GM21737 (cell line): ENCODE data around the gene DIP2C.
"Not testable (repeated sequence)": the region's sequence is repeated elsewhere in the genome, so short reads cannot be mapped to it uniquely, and the experiment has no call there.

ENCODE experiments used
- ATAC-seq: cut with Tn5 transposase; IDR thresholded peaks from one replicate; pipeline ENCODE4 v1.9.1; 2021; ENCODE audit warnings: mild to moderate bottlenecking, moderate library complexity; ENCODE audit not compliant: unreplicated experiment

DIP2C gene

DNA sequence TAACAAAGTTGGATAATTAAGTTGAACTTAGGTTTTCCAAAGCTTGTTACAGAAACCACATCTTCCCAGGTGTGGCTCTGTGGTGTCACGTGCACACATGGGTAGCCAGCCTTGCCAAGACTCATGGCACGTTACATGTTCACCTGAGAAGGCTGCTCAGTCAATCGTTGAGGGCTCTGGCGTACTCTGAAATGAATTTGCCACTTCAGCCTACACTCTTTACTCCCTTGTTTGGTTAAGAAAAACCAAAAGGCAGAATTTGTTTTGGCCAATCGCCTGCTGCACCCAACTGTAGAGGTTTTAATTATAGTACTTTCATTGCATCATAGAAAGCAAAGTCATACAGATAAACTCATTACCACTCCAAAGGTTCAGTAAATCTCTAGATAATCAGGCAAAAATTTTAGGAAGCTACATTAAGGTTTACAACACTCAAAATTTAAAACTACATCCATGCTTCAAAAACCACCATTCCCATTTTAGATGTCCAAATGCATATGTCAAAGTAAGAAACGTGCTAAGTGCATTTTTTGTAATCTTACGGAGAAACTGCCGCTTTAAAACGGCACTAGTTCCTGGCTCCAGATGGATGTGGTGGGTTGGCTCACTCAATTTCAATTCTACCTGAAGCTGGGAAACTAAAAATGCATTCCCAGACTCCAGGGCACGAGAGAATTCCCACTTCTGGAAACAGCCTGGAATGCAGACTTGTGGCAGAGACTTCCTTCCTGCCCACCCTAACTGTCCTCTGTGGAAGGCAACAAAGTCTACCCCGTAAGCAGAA is 88.4 kb downstream of the DIP2C start:
- no peak for ATAC-seq

DNA sequence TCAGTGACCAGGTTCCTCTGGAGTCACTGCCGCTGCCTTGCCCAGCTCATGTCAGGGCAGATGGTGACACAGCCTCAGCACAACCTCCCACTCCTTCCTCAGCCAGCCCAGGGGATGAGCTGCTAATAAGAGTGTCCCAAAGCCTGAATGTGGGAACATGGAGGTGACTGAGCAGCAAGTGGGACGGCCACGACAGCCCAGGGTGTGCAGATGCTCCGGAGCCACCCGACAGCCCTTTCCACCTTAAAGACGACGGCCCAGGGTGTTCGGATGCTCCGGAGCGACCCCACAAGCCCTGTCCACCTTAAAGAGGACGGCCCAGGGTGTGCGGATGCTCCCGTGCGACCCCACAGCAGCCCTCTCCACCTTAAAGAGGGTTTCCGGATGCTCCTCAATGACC is 89.2 kb downstream of the DIP2C start:
- ATAC-seq = no peak

DNA sequence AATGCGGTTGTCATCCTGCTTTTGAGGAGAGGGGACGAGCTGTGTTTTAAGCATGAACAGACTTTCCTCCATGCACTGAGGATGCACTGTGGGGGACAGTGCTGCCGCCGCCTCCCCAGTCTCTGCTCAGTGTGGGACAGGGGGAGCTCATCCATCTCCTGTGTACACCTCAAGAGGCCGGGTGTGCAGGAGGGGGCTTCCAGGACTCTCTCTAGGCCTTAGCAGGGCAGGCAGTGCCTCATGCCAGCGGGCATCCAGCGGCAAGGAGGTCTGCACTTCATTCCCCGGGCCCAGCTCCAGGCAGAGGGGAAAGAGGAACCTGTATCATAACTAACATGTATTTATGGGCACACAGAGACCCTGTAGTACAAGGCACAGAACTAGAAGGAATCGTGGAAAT is 89.7 kb downstream of the DIP2C start:
- ATAC-seq = no peak

DNA sequence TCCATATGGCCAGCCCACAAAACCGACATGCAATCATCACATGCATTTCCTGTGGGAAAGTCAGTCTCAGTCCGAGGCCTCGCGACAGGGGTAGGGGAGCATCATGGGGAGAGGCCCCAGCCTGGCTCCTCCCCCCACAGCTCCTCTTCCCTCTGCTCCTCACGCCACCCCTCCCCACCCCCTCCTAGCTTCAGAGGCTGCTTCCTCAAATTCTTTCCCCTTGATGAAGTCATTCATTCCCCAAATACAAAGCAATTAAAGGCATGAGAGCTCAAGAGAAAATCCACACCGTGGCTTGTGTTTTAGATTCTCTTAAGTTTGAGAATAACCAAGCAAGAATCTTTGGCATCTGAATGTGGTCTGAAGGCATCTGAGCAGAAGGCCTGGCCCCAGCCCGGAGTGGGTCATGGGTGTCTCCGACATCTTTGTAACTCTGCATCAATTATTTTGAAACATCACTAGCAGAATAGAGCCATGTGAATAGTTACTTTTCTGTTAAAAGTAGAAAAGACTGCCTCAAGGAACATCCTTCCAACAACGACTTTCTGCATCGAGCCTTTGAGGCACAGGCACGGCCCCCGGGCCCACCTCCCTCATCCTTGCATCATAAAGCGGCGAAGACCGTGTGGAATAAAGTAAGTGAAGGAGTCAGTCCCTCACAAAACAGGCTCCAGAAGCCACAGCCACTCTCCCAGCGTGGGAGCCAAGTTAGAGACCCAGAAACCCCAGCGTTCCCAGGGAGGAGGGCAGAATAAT is 90.9 kb downstream of the DIP2C start:
- no peak for ATAC-seq

DNA sequence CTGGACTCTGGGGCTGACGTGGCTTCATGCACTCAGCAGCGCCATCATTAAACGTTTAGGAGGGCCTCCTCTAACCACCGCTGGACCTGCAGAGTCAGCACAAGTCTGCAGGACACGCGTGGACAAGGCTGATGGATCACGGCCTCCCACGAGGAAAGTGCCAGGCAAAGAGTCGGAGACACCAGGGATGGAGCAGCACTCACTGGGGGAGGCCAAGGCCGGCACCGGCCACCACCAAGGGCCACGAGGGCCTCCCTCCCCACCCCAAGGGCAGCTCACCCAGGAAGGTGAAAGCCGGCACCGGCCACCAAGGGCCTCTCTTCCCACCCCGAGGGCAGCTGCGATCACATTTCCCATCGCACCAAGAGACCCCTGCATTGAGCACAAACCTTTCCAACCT is 91.5 kb downstream of the DIP2C start:
- ATAC-seq = no peak

DNA sequence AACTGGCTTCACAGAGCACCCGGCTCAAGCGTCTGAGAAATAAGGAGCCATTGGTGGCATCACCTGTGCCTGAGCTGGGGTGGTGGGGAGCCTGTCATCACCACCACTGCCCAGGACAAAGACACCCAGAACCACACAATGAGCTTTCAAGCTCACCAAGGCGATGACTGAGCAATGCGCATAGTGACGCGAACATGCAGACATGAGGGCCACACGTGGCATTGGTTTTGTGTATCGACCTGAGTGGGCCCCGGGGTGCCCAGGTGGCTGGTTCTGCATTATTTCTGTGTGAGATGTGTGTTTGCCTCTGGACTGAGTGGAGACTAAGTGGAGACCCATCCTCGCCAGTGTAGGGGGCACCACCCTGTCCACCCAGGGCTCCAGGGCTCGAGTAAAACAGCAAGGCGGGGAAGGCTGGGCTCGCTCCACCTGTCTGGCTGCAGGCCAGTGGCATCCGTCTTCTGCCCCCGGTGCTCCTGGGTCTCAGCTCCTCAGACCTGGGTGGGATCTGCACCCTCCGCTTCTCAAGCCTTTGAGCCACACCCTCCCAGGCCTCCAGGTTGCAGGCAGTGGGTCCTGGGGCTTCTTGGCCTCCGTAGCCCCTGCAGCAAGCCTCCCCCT is 92.6 kb downstream of the DIP2C start:
- no peak for ATAC-seq

DNA sequence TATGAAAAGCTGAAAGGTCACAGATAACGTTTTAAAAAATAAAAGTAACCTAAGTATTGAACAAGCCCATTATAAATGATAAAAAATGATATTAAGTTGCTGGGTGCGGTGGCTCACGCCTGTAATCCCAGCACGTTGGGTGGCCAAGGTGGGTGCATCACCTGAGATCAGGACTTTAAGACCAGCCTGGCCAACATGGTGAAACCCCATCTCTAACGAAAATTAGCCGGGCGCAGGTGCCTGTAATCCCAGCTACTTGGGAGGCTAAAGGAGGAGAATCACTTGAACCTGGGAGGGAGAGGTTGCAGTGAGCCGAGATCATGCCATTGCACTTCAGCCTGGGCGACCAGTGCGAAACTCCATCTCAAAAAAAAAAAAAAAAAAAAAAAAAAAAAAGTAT is 93.3 kb downstream of the DIP2C start:
- ATAC-seq = not testable (repeated sequence)

DNA sequence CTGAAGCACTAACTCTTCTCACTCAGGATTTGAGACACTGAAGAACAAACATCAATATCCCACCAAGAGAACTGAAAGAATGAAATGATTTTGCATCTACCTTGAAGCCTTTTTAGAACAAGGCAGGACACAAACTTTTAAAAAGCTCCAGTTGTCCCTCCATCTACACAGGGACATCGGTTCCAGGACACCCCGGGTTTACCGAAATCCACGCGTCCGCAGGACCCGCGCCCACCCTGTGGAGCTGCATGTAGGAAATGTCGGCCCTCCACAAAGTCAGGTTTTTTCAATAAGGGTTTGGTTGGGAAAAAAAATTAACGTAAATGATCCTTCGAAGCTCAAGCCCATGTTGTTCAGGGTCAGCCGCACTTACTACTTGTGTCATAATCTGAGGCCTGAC is 94.0 kb downstream of the DIP2C start:
- no peak for ATAC-seq

DNA sequence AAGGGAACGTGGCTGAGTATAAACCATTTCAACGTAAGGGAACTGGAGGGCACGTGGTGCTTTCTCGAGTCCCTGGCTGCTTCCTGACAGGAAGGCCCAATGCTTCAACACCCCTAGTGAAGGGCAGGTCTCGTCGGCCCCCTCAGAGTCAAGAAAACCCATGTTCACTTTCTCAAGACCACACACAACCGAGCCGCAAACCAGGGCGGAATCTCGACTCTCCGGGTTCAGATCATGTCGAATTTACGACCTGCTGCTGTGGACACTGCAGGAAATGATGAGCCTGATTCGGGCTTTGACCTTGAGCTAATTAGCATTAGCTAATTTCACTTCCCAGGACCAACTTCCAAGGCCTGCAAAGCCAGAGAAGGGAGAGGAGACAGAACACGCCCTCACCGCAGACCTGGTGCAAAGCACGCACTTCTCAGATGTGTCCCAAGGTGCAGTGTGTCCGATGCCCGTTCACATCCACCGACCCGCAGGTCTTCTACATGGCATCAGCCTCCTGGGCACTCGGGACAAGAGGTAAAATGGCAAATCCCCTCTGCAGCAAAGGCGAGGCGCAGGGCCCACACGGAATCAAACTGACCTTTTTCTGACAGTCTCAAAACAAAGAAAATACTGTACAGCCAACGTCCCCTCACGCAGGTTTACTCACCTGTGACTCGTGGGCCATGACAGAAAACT is 94.7 kb downstream of the DIP2C start:
- ATAC-seq = no peak

DNA sequence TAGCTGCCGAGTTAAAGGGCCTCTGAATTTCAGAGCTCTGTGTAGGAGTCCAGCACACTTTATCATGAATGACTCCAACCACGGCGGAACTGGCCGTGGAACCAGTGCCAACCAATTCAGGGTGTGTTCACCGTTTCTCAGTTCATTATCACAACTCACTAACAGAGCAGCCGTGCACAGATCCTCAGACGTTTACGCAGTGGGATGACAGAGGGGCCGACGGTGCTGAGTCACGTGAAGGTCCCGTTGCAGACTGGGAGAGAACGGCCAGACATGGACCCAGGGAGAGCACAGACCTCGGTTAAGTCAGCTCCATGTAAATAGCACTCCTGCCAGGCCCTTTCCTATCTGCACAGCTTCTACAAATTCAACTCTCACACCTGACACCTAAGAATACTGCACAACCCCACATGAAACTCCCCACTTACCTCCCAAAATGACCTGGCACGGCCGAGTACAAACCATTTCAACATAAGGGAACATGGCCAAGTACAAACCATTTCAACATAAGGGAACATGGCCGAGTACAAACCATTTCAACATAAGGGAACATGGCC is 95.5 kb downstream of the DIP2C start:
- no peak for ATAC-seq

DNA sequence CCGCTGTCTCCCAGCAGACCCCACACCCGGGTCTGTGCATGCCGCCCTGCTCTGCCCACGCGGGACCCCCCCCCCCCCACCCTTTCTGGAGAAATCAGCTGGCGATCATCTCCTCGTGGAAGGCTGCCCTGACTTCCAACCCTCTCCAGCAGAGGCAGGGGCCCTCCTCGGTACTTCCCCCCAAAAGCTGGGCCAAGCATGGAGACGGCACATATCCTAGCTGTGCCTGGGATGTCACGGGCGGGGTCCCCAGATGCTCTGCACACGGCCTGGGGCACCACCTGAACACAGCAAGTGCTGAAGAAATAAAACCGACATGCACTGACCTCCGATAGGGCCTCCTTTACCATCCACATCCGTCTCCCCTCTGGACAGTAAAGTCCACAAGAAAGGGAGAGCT is 96.0 kb downstream of the DIP2C start:
- no peak for ATAC-seq

DNA sequence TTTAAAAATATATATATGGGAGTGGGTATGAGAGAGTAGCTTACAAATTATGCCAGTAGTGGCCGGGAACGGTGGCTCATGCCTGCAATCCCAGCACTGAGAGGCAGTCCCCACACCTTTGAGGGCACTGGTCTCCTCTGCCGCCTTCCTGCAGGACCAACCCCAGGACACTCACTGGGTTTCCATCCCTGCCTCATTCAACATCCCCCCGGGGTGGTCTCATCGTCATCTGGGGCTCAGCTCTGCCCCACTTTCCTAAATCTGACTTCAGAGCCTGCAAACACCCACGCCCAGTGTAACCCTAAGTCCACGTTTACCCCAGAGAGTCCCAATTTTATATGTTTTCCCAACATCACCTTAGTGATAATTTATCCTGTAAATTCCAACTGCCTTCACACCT is 96.5 kb downstream of the DIP2C start:
- no peak for ATAC-seq

DNA sequence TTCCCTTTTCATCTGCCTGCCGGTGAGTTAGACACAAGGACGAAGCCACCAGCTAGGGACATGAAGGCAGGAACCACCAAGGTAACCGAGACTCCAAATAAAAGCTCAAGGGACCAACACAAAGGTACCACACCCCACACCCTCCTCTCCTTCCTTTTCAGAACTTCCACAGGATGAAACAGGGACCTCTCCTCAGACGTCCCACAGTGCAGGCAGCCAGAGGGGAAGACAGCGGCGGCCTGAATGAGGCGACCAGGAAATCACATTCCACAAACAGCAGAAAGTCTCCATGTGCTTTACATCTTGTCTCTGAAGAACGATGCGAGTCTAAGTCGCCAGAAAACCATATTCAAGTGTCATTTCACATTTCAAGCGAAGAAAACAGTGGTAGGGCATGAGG is 97.8 kb downstream of the DIP2C start:
- no peak for ATAC-seq

DNA sequence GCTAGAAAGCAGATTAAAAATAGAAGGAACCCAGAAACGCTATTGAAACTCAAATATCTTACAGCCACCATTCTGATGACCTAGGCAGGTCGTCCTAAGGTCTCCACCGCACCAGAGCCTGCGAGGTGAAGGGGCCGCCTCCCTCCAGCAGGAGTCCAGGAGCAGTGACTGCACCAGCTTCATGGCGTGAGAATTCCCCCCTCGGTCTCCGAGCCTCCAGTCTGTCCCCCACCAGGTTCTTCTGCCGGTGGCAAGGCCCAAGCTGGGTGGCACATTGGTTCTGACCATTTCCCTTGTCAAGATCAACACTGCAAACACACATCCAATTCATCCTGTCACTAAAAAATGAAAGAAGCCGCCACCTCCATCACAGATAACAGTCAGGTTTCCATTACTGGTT is 98.7 kb downstream of the DIP2C start:
- ATAC-seq = no peak

DNA sequence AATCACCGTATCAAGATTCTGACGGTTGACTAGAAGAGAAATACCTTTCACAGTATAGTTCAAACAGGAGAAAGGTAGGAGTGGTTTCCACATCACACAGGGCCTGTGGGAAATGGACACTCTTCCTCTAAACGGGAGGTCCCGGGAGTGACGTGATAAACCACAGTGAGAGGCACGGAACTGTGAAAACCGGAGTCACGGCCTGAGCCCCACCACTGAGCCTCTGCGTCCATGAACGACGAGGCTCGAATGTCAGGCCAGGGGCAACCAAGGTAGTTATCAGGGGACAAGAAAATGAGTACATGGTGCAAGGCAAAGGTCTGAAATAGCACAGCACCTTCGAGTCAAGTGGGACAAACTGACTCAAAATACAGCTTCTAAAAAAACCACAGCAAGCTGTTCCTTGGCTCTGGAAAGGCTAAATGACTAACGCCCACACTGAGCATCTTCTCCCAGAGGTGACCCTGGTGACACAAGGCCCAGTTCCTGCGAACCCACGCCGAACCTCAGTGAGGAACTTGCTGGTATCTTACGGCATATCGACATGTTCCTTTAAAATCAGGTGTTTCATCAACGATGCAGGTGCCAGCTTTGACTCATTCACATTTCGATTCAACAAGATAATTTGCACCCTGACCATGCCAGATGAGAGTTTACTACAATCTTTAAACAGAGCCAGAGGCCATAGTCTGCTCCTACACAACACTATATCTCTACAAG is 99.3 kb downstream of the DIP2C start:
- no peak for ATAC-seq

DNA sequence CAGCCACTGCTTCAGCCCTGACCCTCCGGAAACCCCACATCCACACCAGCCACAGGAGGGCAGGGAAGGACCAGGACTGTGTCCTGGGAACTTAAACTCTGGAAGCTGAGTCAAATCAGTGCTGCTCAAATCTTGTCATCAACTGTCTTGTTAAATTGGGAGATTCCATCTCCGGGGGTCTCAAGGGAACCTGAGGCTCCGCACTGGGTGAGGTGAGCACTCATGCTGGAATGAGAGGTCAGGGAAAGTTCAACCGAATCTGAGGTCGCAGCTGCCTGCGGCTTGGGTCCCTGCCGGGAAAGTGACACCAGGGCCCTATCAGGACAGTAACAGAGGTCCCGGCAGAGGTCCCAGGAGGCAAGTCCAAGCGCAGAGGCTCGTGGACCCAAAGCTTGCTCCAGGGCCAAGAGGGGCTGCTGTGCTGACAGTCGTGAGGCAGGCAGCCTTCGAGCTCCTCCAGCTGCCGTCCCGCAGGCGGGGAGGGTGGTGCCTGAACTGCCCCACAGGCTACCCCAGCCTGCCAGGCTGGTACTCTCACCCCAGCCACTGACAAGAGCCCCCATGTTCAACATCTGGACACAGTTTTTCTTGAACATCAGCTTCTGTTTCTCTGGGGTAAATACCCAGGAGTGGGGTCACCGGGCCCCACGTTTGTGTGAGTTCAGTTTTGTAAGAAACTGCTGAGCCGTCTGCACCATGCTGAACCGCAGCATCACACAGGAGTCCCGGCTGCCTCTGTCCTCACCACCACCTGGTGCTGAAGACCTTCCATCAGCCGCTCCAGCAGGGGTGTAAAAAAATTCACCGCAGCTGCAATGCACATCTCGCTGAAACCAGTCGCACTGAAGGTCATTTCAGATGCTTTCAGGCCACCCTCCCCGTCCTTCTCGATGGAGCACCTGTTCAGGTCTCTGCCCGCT is 101.0 kb downstream of the DIP2C start:
- ATAC-seq = no peak

DNA sequence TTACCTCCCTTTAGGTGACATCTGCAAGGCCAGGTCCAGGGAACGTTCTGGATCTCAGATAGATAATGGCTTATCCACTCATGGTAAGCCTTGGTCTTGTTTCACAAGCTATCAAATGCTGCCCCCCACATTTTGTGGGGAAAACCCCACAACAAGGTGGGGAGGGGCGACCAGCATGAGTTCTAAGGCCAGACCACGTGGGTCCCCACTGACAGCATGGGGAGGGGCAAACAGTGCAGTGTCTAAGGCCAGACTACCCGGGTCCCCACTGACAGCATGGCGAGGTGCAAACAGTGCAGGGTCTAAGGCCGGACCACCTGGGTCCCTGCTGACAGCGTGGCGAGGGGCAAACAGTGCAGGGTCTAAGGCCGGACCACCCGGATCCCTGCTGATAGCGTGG is 102.8 kb downstream of the DIP2C start:
- ATAC-seq = no peak

DNA sequence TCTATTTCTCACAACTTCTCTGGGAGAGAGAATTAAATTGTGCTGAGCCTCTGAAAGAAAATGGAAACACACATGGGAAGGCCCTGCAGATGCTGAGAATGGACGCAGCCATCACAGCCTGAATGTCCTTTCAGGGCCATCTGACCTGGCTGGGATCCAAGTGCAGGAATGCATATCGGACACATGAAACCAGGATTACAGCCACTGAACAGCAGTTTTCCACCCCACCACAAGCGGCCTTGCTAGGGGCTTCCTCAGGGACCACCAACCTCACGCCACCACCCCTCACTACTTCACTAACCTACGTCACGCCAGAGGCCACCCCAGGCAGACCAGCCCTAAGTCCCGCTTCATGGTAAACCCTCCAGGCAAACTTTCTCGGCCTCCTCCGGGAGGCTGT is 103.3 kb downstream of the DIP2C start:
- no peak for ATAC-seq

DNA sequence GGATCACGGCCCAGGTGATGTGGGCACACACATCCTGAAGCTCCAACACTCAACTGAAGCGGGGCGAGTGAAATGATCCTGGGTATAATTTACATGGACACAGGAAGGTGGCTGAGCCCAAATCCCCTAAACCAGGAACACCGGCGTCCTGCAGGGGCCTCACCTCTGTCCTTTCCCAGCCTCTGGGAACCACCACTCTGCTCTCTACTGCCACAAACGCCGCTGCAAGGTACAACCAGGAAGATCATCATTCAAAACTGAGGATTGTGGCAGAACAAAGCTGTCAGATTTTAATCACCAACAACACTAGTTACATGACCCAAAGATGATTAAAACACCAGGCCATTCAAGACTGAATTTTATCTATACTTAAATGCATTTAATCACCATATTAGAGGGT is 104.0 kb downstream of the DIP2C start:
- ATAC-seq = no peak
